Activated CD4-positive, alpha-beta T cell treated with anti-CD3 and anti-CD28 coated beads, Interleukin-2, amount 50 U/mL, for 1 hour (primary cell): ENCODE data around the gene PLCB1.

ENCODE experiments used
- DNase-seq: peaks from one replicate; pipeline ENCODE4 v3.0.0-alpha.2; 2020

The PLCB1 gene

GRCh38 chr20:8129211-8129976 lies 2.7 kb upstream of the PLCB1 start:
- no peak for DNase-seq

- DNase-seq = no peak
These were observed 1.1 kb upstream of the PLCB1 start for GRCh38 chr20:8130840-8131526.

GRCh38 chr20:8132484-8133309 lies 631 bp downstream of the PLCB1 start:
- DNase-seq = no peak

- DNase-seq = no peak
These were observed 1.3 kb downstream of the PLCB1 start for GRCh38 chr20:8133310-8133768.

GRCh38 chr20:8133851-8134451 lies 1.9 kb downstream of the PLCB1 start:
- DNase-seq = no peak

GRCh38 chr20:8139899-8140298 lies 7.8 kb downstream of the PLCB1 start:
- no peak for DNase-seq

- DNase-seq = no peak
These were observed 11.4 kb downstream of the PLCB1 start for GRCh38 chr20:8143474-8143873.

GRCh38 chr20:8144282-8145245 lies 12.5 kb downstream of the PLCB1 start:
- no peak for DNase-seq

- no peak for DNase-seq
These were observed 13.4 kb downstream of the PLCB1 start for GRCh38 chr20:8145246-8146168.

GRCh38 chr20:8147476-8147875 lies 15.4 kb downstream of the PLCB1 start:
- no peak for DNase-seq

- DNase-seq = no peak
These were observed 16.4 kb downstream of the PLCB1 start for GRCh38 chr20:8148501-8148900.

GRCh38 chr20:8150591-8150990 lies 18.5 kb downstream of the PLCB1 start:
- DNase-seq = no peak

- DNase-seq = no peak
These were observed 19.3 kb downstream of the PLCB1 start for GRCh38 chr20:8151372-8151771.

GRCh38 chr20:8152183-8152582 lies 20.1 kb downstream of the PLCB1 start:
- DNase-seq = no peak

- DNase-seq = no peak
These were observed 20.8 kb downstream of the PLCB1 start for GRCh38 chr20:8152847-8153246.

- DNase-seq = no peak
These were observed 21.3 kb downstream of the PLCB1 start for GRCh38 chr20:8153281-8153908.

- DNase-seq = no peak
These were observed 22.6 kb downstream of the PLCB1 start for GRCh38 chr20:8154638-8155037.

- no peak for DNase-seq
These were observed 23.2 kb downstream of the PLCB1 start for GRCh38 chr20:8155229-8155628.

- DNase-seq = no peak
These were observed 23.7 kb downstream of the PLCB1 start for GRCh38 chr20:8155812-8156211.
